ENCODE data around the gene FSTL5. TPM values are rescaled to one million over a fixed set of nuclear protein-coding genes. Genes with fewer than 3 reads are reported as not detected.

Gene FSTL5
- total and polyA plus RNA-seq, 2 of the 8 experiments (the other 6 are each of a cell fraction or from before 2014, with no cell fraction given) = 0.09 to 0.32 TPM

DNA sequence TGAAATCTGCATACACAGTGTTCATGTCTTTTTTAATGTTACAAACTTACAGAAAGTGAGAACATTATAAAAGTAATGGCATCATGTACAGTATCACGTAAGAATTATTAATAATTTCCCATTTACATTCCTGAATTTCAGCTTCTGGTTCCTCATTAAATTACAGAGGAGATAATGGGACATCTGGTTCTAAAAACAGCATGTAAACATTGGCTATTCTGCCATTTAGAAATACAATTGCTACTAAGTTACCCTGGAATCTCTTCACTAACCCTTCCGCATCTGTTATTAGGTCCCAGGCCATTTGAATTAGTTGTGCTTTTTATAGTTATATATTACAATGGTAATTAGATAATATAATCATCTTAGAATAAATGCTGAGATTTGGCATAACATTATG is 505.1 kb downstream of the FSTL5 start:
- H3K36me3 ChIP-seq (ENCODE audit: control insufficient read depth in 2 of 4, insufficient read depth in 4 of 4, low read length in 3 of 4) = no peaks in the 10 kb centered on the region
- no peak for FAIRE-seq
- H2BK15ac ChIP-seq (ENCODE audit: low read length) = no peak overlapping the region
- H3K4me1 ChIP-seq (replicated peaks in 1 of 4; ENCODE audit: control insufficient read depth in 3 of 4, insufficient read depth in 4 of 4, low read length in 3 of 4) = no peaks in the 10 kb centered on the region
- no peak overlapping the region for H2BK120ac ChIP-seq (replicated peaks; ENCODE audit: low read depth, low read length)
- no peak overlapping the region for H2BK20ac ChIP-seq (ENCODE audit: low read length)
- WGBS, 2 experiments (ENCODE audit: extremely low coverage in 1 of 2, insufficient coverage in 1 of 2, insufficient read length in 1 of 2, insufficient replicate concordance in 2 of 2, low coverage in 1 of 2, low lambda C conversion rate in 2 of 2, missing lambda C conversion rate in 1 of 2) = 93% methylated on average over 2 of the region's 2 CpGs; no CpG with 5 or more reads in 1 of the 2 experiments
- no peak overlapping the region for H3K23ac ChIP-seq (ENCODE audit: insufficient read length)
- no peak overlapping the region for H3K4me3 ChIP-seq (ENCODE audit: extremely low read depth in 1 of 4, insufficient read depth in 2 of 4, low read depth in 3 of 4, low read length in 4 of 4)
- H3K9ac ChIP-seq (replicated peaks in 1 of 4; ENCODE audit: extremely low read depth in 1 of 4, low read depth in 3 of 4, low read length in 3 of 4) = no peak overlapping the region
- H4K91ac ChIP-seq (replicated peaks; ENCODE audit: insufficient read length, low read length) = no peak overlapping the region
- POLR2A ChIA-PET (ENCODE audit: partially characterized antibody) = no interaction called here
- H3K14ac ChIP-seq (ENCODE audit: insufficient read length) = no peak overlapping the region
- CTCF ChIA-PET (ENCODE audit: partially characterized antibody) = no interaction called here
- H2AK5ac ChIP-seq (ENCODE audit: low read depth, low read length) = no peak overlapping the region
- H4K8ac ChIP-seq (ENCODE audit: extremely low read depth, insufficient read depth, low read length) = no peak overlapping the region
- no peak overlapping the region for H2BK12ac ChIP-seq (ENCODE audit: low read depth, low read length)
- H3K23me2 ChIP-seq (ENCODE audit: low read depth, low read length) = no peaks in the 10 kb centered on the region
- H2BK5ac ChIP-seq (ENCODE audit: low read depth, low read length) = no peak overlapping the region
- no peaks in the 10 kb centered on the region for H3K79me2 ChIP-seq (ENCODE audit: control insufficient read depth in 1 of 2, insufficient read depth in 2 of 2, low read length in 2 of 2)
- no peaks in the 10 kb centered on the region for H3K9me3 ChIP-seq (ENCODE audit: insufficient read depth in 2 of 2, low read depth in 1 of 2, low read length in 1 of 2)
- H3K4ac ChIP-seq (replicated peaks; ENCODE audit: insufficient read length, low read depth, low read length) = no peak overlapping the region
- H3K56ac ChIP-seq (replicated peaks; ENCODE audit: insufficient read length, low read depth, low read length) = no peak overlapping the region
- H3K27me3 ChIP-seq (replicated peaks in 1 of 4; ENCODE audit: control insufficient read depth in 3 of 4, extremely low read depth in 1 of 4, insufficient read depth in 3 of 4, low read length in 3 of 4) = no peaks in the 10 kb centered on the region
- H3K4me2 ChIP-seq (ENCODE audit: insufficient read depth in 1 of 2, low read depth in 2 of 2, low read length in 2 of 2) = no peak overlapping the region
- H3K18ac ChIP-seq (ENCODE audit: extremely low read depth, low read length) = no peak overlapping the region
- TF ChIP-seq BRCA1 (IDR thresholded peaks at IDR 0.05; ENCODE audit: low read depth, low read length) (no peak), ASH2L (IDR thresholded peaks at IDR 0.05; ENCODE audit: low read length) (no peak), SIX5 (IDR thresholded peaks at IDR 0.05; ENCODE audit: low read depth, low read length) (no peak), POLR2A (IDR thresholded peaks at IDR 0.05; ENCODE audit: control extremely low read depth in 1 of 2, low read depth in 2 of 2, low read length in 2 of 2) (no peak), SRF (IDR thresholded peaks at IDR 0.05; ENCODE audit: low read depth, low read length) (no peak), NRF1 (IDR thresholded peaks at IDR 0.05; ENCODE audit: low read depth, low read length) (no peak), TAF7 (optimal IDR thresholded peaks at IDR 0.05; ENCODE audit: borderline replicate concordance, low read depth, low read length) (no peak), SIRT6 (IDR thresholded peaks at IDR 0.05; ENCODE audit: low read length) (no peak)
- TF ChIP-seq, protein P1, sequence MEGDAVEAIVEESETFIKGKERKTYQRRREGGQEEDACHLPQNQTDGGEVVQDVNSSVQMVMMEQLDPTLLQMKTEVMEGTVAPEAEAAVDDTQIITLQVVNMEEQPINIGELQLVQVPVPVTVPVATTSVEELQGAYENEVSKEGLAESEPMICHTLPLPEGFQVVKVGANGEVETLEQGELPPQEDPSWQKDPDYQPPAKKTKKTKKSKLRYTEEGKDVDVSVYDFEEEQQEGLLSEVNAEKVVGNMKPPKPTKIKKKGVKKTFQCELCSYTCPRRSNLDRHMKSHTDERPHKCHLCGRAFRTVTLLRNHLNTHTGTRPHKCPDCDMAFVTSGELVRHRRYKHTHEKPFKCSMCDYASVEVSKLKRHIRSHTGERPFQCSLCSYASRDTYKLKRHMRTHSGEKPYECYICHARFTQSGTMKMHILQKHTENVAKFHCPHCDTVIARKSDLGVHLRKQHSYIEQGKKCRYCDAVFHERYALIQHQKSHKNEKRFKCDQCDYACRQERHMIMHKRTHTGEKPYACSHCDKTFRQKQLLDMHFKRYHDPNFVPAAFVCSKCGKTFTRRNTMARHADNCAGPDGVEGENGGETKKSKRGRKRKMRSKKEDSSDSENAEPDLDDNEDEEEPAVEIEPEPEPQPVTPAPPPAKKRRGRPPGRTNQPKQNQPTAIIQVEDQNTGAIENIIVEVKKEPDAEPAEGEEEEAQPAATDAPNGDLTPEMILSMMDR (IDR thresholded peaks at IDR 0.05; ENCODE audit: control extremely low read depth in 1 of 3, insufficient read depth in 1 of 3, low read depth in 1 of 3, low read length in 3 of 3) = no peak
- TF ChIP-seq, protein P2, sequence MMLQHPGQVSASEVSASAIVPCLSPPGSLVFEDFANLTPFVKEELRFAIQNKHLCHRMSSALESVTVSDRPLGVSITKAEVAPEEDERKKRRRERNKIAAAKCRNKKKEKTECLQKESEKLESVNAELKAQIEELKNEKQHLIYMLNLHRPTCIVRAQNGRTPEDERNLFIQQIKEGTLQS (IDR thresholded peaks at IDR 0.05; ENCODE audit: insufficient read depth, low read depth, low read length) = no peak
- no peaks in the 10 kb centered on the region for H4K20me1 ChIP-seq (replicated peaks in 1 of 2; ENCODE audit: control insufficient read depth in 1 of 2, insufficient read depth in 2 of 2, low read length in 2 of 2)
- DNase-seq (ENCODE audit: low read depth in 1 of 2, low spot score in 2 of 2) = no peak
- H3K79me1 ChIP-seq (ENCODE audit: low read depth, low read length) = no peaks in the 10 kb centered on the region
- no peak overlapping the region for H4K5ac ChIP-seq (ENCODE audit: insufficient read length, low read depth, low read length)
- H2AFZ ChIP-seq (ENCODE audit: low read length) = no peak overlapping the region
- H3K27ac ChIP-seq (ENCODE audit: low read depth, low read length) = no peak overlapping the region

All from H1 (cell line).